Measurements from ENCODE around the gene KRTAP12-4.

DNA sequence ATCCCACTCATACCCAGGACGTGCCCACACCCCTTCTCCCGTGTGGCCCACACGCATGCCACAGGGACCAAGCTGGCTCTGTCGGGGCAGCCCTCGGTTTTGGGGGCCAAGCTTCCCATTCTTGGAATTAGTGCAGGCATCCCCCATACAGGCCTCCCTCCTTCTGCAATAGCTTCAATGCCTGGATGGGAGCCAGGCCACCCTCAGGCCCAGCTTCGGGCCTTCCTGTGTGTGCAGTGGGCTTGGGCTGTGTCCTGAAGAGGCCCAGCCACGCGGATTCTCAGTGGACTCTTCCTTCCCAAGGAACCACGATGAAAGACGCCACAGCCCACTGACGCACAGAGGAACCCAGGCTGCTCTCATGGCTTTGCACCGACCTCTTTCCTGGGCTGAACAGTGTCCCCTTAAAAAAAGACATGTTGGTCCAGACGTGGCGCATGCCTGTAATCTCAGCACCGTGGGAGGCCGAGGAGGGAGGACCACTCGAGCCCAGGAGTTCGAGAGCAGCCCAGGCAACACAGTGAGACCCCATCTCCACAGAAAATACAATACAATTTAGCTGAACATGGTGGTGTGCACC, 4.8 kb downstream of the KRTAP12-4 start:
- TF ChIP-seq, protein P1, sequence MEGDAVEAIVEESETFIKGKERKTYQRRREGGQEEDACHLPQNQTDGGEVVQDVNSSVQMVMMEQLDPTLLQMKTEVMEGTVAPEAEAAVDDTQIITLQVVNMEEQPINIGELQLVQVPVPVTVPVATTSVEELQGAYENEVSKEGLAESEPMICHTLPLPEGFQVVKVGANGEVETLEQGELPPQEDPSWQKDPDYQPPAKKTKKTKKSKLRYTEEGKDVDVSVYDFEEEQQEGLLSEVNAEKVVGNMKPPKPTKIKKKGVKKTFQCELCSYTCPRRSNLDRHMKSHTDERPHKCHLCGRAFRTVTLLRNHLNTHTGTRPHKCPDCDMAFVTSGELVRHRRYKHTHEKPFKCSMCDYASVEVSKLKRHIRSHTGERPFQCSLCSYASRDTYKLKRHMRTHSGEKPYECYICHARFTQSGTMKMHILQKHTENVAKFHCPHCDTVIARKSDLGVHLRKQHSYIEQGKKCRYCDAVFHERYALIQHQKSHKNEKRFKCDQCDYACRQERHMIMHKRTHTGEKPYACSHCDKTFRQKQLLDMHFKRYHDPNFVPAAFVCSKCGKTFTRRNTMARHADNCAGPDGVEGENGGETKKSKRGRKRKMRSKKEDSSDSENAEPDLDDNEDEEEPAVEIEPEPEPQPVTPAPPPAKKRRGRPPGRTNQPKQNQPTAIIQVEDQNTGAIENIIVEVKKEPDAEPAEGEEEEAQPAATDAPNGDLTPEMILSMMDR (IDR thresholded peaks at IDR 0.05; ENCODE audit: insufficient read depth, low read length), result no peak
- no peak for TF ChIP-seq POLR2AphosphoS5 (IDR thresholded peaks at IDR 0.05; ENCODE audit: low read depth)
- TF ChIP-seq, protein P2, sequence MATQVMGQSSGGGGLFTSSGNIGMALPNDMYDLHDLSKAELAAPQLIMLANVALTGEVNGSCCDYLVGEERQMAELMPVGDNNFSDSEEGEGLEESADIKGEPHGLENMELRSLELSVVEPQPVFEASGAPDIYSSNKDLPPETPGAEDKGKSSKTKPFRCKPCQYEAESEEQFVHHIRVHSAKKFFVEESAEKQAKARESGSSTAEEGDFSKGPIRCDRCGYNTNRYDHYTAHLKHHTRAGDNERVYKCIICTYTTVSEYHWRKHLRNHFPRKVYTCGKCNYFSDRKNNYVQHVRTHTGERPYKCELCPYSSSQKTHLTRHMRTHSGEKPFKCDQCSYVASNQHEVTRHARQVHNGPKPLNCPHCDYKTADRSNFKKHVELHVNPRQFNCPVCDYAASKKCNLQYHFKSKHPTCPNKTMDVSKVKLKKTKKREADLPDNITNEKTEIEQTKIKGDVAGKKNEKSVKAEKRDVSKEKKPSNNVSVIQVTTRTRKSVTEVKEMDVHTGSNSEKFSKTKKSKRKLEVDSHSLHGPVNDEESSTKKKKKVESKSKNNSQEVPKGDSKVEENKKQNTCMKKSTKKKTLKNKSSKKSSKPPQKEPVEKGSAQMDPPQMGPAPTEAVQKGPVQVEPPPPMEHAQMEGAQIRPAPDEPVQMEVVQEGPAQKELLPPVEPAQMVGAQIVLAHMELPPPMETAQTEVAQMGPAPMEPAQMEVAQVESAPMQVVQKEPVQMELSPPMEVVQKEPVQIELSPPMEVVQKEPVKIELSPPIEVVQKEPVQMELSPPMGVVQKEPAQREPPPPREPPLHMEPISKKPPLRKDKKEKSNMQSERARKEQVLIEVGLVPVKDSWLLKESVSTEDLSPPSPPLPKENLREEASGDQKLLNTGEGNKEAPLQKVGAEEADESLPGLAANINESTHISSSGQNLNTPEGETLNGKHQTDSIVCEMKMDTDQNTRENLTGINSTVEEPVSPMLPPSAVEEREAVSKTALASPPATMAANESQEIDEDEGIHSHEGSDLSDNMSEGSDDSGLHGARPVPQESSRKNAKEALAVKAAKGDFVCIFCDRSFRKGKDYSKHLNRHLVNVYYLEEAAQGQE (IDR thresholded peaks at IDR 0.05; ENCODE audit: insufficient replicate concordance, low read depth), result no peak
- TF ChIP-seq SPI1 (IDR thresholded peaks at IDR 0.05; ENCODE audit: borderline replicate concordance, low read depth), result no peak

All from HL-60 (cell line).